ENCODE measurements around the gene ARFGAP1.

GRCh38 chr20:63234693-63235398, 37.8 kb upstream of the ARFGAP1 start:
- TF ChIP-seq CTCF (IDR thresholded peaks at IDR 0.05; ENCODE audit: low read depth, low read length, poor library complexity, severe bottlenecking): peak; percentile 69
- TF ChIP-seq EZH2phosphoT487 (IDR thresholded peaks at IDR 0.05; ENCODE audit: borderline replicate concordance, low read length): no peak

All from DOHH2 (cell line).